ENCODE results near the gene ZRANB1.

DNA sequence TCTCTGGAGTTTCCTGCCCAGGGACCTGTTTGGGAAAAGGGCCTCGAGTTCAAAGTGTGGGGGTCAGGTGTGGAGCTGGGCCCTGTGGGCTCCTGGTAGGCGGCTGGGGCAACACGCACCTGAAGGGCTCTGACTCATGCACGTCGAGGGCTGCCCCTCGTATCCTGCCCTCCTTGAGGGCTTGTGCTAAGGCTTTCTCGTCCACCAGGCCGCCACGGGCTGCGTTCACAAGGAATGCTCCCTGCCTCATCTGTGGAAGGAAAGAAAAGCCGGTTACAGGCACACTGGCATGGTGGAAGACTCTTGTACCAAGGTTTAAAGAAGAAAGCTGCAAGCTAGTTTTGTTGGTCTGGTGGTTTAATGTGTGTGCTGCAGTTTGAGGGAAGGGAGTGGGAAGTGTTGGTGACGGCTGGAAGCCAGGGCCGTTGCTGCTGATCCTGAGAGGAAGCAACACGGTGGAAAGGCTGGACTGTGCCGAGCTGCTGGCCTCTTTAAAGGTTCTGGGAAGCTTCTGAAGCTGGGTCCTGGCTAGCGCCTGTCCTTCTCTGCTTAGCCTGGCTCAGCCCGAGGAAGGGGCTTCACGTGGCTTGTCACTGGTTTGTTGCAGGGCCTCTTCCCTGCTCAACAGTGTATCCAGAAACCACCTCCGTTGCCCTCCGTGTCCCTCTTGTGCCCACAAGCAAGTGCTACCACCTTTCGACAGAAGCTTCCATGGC lies 52.0 kb downstream of the ZRANB1 start:
- TF ChIP-seq, protein P1, sequence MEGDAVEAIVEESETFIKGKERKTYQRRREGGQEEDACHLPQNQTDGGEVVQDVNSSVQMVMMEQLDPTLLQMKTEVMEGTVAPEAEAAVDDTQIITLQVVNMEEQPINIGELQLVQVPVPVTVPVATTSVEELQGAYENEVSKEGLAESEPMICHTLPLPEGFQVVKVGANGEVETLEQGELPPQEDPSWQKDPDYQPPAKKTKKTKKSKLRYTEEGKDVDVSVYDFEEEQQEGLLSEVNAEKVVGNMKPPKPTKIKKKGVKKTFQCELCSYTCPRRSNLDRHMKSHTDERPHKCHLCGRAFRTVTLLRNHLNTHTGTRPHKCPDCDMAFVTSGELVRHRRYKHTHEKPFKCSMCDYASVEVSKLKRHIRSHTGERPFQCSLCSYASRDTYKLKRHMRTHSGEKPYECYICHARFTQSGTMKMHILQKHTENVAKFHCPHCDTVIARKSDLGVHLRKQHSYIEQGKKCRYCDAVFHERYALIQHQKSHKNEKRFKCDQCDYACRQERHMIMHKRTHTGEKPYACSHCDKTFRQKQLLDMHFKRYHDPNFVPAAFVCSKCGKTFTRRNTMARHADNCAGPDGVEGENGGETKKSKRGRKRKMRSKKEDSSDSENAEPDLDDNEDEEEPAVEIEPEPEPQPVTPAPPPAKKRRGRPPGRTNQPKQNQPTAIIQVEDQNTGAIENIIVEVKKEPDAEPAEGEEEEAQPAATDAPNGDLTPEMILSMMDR (IDR thresholded peaks at IDR 0.05) = no peak
- no peak for TF ChIP-seq POLR2A (IDR thresholded peaks at IDR 0.05)

All from uterus (tissue), 2 donors.